SK-N-SH (cell line): ENCODE data around the gene DHX35. TPM values are rescaled to one million over a fixed set of nuclear protein-coding genes. Genes with fewer than 3 reads are reported as not detected.
A peak's percentile ranks its signal among the peaks of the same experiment; 100 is the strongest.

Experiments
- CTCF ChIA-PET: fragments of 300-600, 350-600 bp; formaldehyde crosslinking; extraction: SDS; loops from one replicate; lab custom pipeline; 2021; lab: Yijun Ruan, JAX
- POLR2A ChIA-PET: fragments of 350-600 bp; sonication (Branson Sonifier 250); formaldehyde crosslinking; extraction: SDS; loops from one replicate; lab custom pipeline; 2020; ENCODE audit warnings: antibody characterized with exemption, inconsistent platforms; lab: Yijun Ruan, JAX
- DNase-seq: peaks from one replicate; pipeline ENCODE4 v3.0.0; 2012
- H2AFZ ChIP-seq: fragments of 200-600 bp; sonication (generic); 2 replicates; pipeline ENCODE4 v1.8.1; 2016; ENCODE audit warnings: antibody characterized with exemption, mild to moderate bottlenecking, low read depth
- H3F3A ChIP-seq: fragments of 200-600 bp; sonication (generic); replicated peaks from 2 replicates; pipeline ENCODE3; 2016; ENCODE audit warnings: antibody characterized with exemption, mild to moderate bottlenecking; ENCODE audit not compliant: insufficient read depth
- H3K27ac ChIP-seq, 2 experiments: fragments of 200-500 bp in 1 of 2; fragments of 200-600 bp in 1 of 2; sonication (Bioruptor generic) in 1 of 2; sonication (generic), shearing (Covaris generic) in 1 of 2; 2 replicates each; pipeline versions ENCODE4 v1.5.1 to v1.6.1; 2014 to 2016; ENCODE audit warnings: low read depth in 2 of 2, inconsistent platforms in 1 of 2, low read length in 1 of 2, mild to moderate bottlenecking in 1 of 2, mixed read lengths in 1 of 2
- H3K27me3 ChIP-seq: fragments of 200-600 bp; sonication (generic), shearing (Covaris generic); 2 replicates; pipeline ENCODE4 v1.6.1; 2016; ENCODE audit warnings: mixed run types; ENCODE audit not compliant: insufficient read depth
- H3K36me3 ChIP-seq, 2 experiments: fragments of 200-500 bp in 1 of 2; fragments of 200-600 bp in 1 of 2; sonication (Bioruptor generic) in 1 of 2; sonication (generic) in 1 of 2; replicated peaks in 1 of 2; 2 replicates each; pipeline versions ENCODE3 to v1.5.1; 2014 to 2016; ENCODE audit warnings: low read length in 1 of 2, mild to moderate bottlenecking in 1 of 2; ENCODE audit not compliant: insufficient read depth in 2 of 2, control insufficient read depth in 1 of 2
- H3K4me1 ChIP-seq, 2 experiments: fragments of 200-500 bp in 1 of 2; fragments of 200-600 bp in 1 of 2; sonication (Bioruptor generic) in 1 of 2; sonication (generic), shearing (Covaris generic) in 1 of 2; 2 replicates each; pipeline versions ENCODE4 v1.5.1 to v1.6.1; 2014 to 2016; ENCODE audit warnings: low read depth in 1 of 2, low read length in 1 of 2, mixed run types in 1 of 2; ENCODE audit not compliant: insufficient read depth in 2 of 2, control insufficient read depth in 1 of 2
- H3K4me2 ChIP-seq: fragments of 200-600 bp; sonication (generic), shearing (Covaris generic); 2 replicates; pipeline ENCODE4 v1.6.1; 2017; ENCODE audit warnings: mixed run types
- H3K4me3 ChIP-seq, 2 experiments: fragments of 200-500 bp in 1 of 2; fragments of 200-600 bp in 1 of 2; sonication (Bioruptor generic) in 1 of 2; sonication (generic), shearing (Covaris generic) in 1 of 2; 2 replicates each; pipeline versions ENCODE4 v1.5.1 to v1.8.1; 2014 to 2016; ENCODE audit warnings: low read depth in 2 of 2, inconsistent platforms in 1 of 2, low read length in 1 of 2, mild to moderate bottlenecking in 1 of 2, mixed read lengths in 1 of 2, moderate library complexity in 1 of 2
- H3K79me2 ChIP-seq: fragments of 200-600 bp; sonication (generic); 2 replicates; pipeline ENCODE4 v1.8.1; 2017; ENCODE audit warnings: mild to moderate bottlenecking; ENCODE audit not compliant: insufficient read depth
- H3K9ac ChIP-seq: fragments of 200-600 bp; sonication (generic); 2 replicates; pipeline ENCODE4 v1.6.1; 2017; ENCODE audit warnings: mixed run types
- H3K9me2 ChIP-seq: fragments of 200-600 bp; sonication (generic); 2 replicates; pipeline ENCODE4 v1.6.1; 2017; ENCODE audit warnings: mixed run types
- H3K9me3 ChIP-seq: fragments of 200-600 bp; sonication (generic); 2 replicates; pipeline ENCODE4 v1.6.1; 2017; ENCODE audit warnings: mixed run types, mild to moderate bottlenecking, moderate library complexity
- H4K20me1 ChIP-seq: fragments of 200-600 bp; sonication (generic); 2 replicates; pipeline ENCODE4 v1.6.1; 2017; ENCODE audit warnings: mild to moderate bottlenecking, mixed run types; ENCODE audit not compliant: insufficient read depth
- ELF1 ChIP-seq: IDR thresholded peaks from 2 replicates; pipeline ENCODE4 v1.4.0; 2012
- EP300 ChIP-seq, 2 experiments: IDR thresholded peaks; 2 replicates each; pipeline versions ENCODE4 v1.4.0 to v1.6.1; 2012; ENCODE audit warnings: borderline replicate concordance in 1 of 2, low read depth in 1 of 2, low read length in 1 of 2
- EZH2phosphoT487 ChIP-seq: fragments of 200-600 bp; sonication (generic); IDR thresholded peaks from 2 replicates; pipeline ENCODE4 v1.6.1; 2017; ENCODE audit warnings: low read depth, mixed run types, mild to moderate bottlenecking, antibody characterized with exemption, moderate library complexity, borderline replicate concordance
- FOXJ3 ChIP-seq: sonication (generic); formaldehyde crosslinking; IDR thresholded peaks from 2 replicates; pipeline ENCODE4 v1.5.1; 2020; ENCODE audit warnings: mild to moderate bottlenecking, missing genetic modification reagents
- FOXM1 ChIP-seq: IDR thresholded peaks from 2 replicates; pipeline ENCODE4 v1.4.0; 2012; ENCODE audit warnings: low read depth, mild to moderate bottlenecking
- GABPA ChIP-seq: IDR thresholded peaks from 2 replicates; pipeline ENCODE4 v1.4.0; 2012; ENCODE audit warnings: low read depth, mild to moderate bottlenecking
- GATA2 ChIP-seq: sonication (generic); formaldehyde crosslinking; IDR thresholded peaks from 2 replicates; pipeline ENCODE4 v1.5.0; 2020; ENCODE audit warnings: mild to moderate bottlenecking, missing genetic modification reagents
- JUND ChIP-seq: IDR thresholded peaks from 2 replicates; pipeline ENCODE4 v1.4.0; 2012
- MEF2A ChIP-seq: IDR thresholded peaks from 2 replicates; pipeline ENCODE4 v1.4.0; 2012; ENCODE audit warnings: low read depth, borderline replicate concordance
- MXI1 ChIP-seq: IDR thresholded peaks from 2 replicates; pipeline ENCODE4 v1.6.1; 2012; ENCODE audit warnings: mild to moderate bottlenecking, low read depth, low read length, improper control_type of control experiment
- NRF1 ChIP-seq: IDR thresholded peaks from 2 replicates; pipeline ENCODE4 v1.6.1; 2012; ENCODE audit warnings: low read depth, mild to moderate bottlenecking, low read length
- RXRA ChIP-seq: IDR thresholded peaks from 2 replicates; pipeline ENCODE4 v1.4.0; 2012; ENCODE audit warnings: low read depth, mild to moderate bottlenecking, borderline replicate concordance
- SMC3 ChIP-seq: IDR thresholded peaks from 2 replicates; pipeline ENCODE4 v1.6.1; 2012; ENCODE audit warnings: low read depth, low read length, improper control_type of control experiment
- TAF1 ChIP-seq: IDR thresholded peaks from 2 replicates; pipeline ENCODE4 v1.6.1; 2012; ENCODE audit warnings: low read depth, mild to moderate bottlenecking, low read length, moderate library complexity, borderline replicate concordance
- TCF12 ChIP-seq: IDR thresholded peaks from 2 replicates; pipeline ENCODE4 v1.4.0; 2012
- TEAD4 ChIP-seq: IDR thresholded peaks from 2 replicates; pipeline ENCODE4 v1.4.0; 2012; ENCODE audit warnings: mild to moderate bottlenecking, borderline replicate concordance; ENCODE audit not compliant: insufficient read depth
- WGBS: methylation state at CpG from one replicate; pipeline ENCODE4 v1.1.6; 2017; ENCODE audit warnings: low lambda C conversion rate; 5-methylcytosine and 5-hydroxymethylcytosine counted together
- polyA plus RNA-seq, 3 experiments: library from polyadenylated mRNA; depleted of rRNA; stranded (reverse); fragments of >200 nt; gene quantifications; 2 replicates each; pipeline ENCODE4 v1.2.3, GENCODE V29; 2012
- TF ChIP-seq, protein P1 (sequence below): IDR thresholded peaks from 2 replicates; pipeline ENCODE4 v1.4.0; 2012; ENCODE audit warnings: low read depth, borderline replicate concordance
- TF ChIP-seq, protein P2 (sequence below): IDR thresholded peaks from 2 replicates; pipeline ENCODE4 v1.4.0; 2012; ENCODE audit warnings: low read depth, borderline replicate concordance
- TF ChIP-seq, protein P3 (sequence below): fragments of 200-600 bp; sonication (generic); IDR thresholded peaks from 2 replicates; pipeline ENCODE4 v1.6.1; 2017; ENCODE audit warnings: antibody characterized with exemption, mild to moderate bottlenecking, moderate library complexity
- TF ChIP-seq, protein P4 (sequence below): fragments of 150-350 bp; IDR thresholded peaks from 2 replicates; pipeline ENCODE4 v1.6.1; 2017; ENCODE audit warnings: antibody characterized with exemption, low read length, low read depth, borderline replicate concordance

DHX35 gene
- polyA plus RNA-seq, 1 of the 3 experiments (the other 2 are of a cell fraction): 17.1 TPM

DNA sequence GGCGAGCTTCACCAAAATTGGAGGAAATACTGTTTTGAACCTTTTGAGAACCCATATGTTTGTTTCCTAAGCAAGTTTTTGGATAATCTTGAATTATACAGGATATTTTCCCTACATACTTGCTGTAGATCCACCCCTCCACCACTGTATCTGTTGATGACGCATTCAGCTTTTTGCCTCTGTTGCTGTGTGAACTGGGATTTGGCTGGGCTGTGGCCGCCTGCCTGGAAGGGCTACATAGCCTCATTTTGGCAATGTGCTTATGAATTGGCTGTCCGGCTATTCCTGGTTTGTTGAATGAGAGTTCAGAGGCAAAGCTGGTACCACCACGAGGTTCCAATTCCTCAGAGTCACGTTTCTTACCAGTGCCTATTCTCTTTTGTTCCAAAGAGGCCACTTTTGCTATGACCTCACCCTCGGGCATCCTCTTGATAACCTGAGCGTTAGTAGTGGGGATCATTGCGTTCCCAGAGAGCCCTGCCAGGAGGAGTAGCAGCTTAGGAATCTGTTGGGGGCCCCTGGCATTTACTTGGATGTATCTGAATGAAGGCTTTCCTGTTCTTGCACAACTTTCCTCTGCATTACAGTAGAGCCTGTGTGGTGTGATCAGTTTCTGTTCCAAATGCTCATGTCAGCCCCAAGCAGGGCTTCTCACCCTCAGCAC is 29.6 kb upstream of the DHX35 start:
- no peak for DNase-seq
- no peaks in the 10 kb centered on the region for H3K27me3 ChIP-seq
- H3K27ac ChIP-seq: 0 out of 4 replicates have a peak overlapping the region, but pooled peaks of 1 of the 2 experiments have one; percentile 23
- H3K36me3 ChIP-seq: peaks cover 0 to 5% of the 10 kb centered on the region in 2 experiments
- peak overlapping the region; percentile 53 for H3K4me2 ChIP-seq
- H3K9ac ChIP-seq: no peak overlapping the region
- CTCF ChIA-PET: interaction anchor here (0.8 to 2.0 kb wide), 3 partner anchors 30 to 117 kb away, joined by 3 to 9 read pairs (median 4); partner anchors contain the start of gene DHX35
- no peaks in the 10 kb centered on the region for H3K9me3 ChIP-seq
- H4K20me1 ChIP-seq: peaks cover 47% of the 10 kb centered on the region; the same call in 1 of the 2 replicates
- H3F3A ChIP-seq: no peaks in the 10 kb centered on the region
- H3K4me1 ChIP-seq: peaks cover 6 to 22% of the 10 kb centered on the region in 2 experiments; a peak in 2 of 4 replicates
- H3K79me2 ChIP-seq: peaks cover 100% of the 10 kb centered on the region
- H3K9me2 ChIP-seq: no peaks in the 10 kb centered on the region
- no peak overlapping the region for H3K4me3 ChIP-seq
- H2AFZ ChIP-seq: no peak overlapping the region
- 82% methylated on average over 9 of the region's 9 CpGs for WGBS
- TF ChIP-seq TAF1: no peak
- TF ChIP-seq RXRA: no peak
- TF ChIP-seq, all 33 proteins: peak for 0
- POLR2A ChIA-PET: interaction anchor here (0.7 to 0.8 kb wide), 2 partner anchors 8 to 29 kb away, joined by 3 read pairs; no protein-coding TSS in a partner anchor

DNA sequence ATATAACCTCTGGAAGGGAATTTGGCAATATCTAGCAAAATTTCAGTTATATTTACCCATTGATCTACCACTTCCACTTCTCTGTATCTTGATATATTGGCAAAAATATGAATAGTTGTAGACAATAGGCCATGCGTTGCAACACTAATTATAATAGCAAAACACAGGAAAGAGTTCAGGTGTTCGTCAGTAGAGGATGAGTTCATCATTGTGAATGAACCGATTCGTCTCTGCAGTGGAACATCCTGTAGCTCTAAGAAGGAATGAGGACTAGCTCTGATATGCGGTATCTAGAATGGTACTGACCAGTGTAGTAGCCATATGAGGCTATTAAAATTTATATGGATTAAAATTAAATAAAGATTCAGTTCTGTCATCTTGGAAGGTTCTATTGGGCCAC is 27.6 kb upstream of the DHX35 start:
- POLR2A ChIA-PET: no interaction called here
- DNase-seq: no peak
- peaks cover 52% of the 10 kb centered on the region; the same call in 1 of the 2 replicates for H4K20me1 ChIP-seq
- H2AFZ ChIP-seq: no peak overlapping the region
- H3K9me3 ChIP-seq: no peaks in the 10 kb centered on the region
- peaks cover 100% of the 10 kb centered on the region for H3K79me2 ChIP-seq
- WGBS: 98% methylated on average over 5 of the region's 5 CpGs
- no peaks in the 10 kb centered on the region for H3K27me3 ChIP-seq
- H3K9me2 ChIP-seq: no peaks in the 10 kb centered on the region
- H3K4me3 ChIP-seq: no peak overlapping the region
- CTCF ChIA-PET: interaction anchor here (0.7 to 1.3 kb wide), 4 partner anchors 8 to 38 kb away, joined by 3 to 4 read pairs (median 4); partner anchors contain the start of gene FAM83D
- 0 out of 4 replicates have a peak overlapping the region, but pooled peaks of 1 of the 2 experiments have one; percentile 8 for H3K27ac ChIP-seq
- H3K9ac ChIP-seq: no peak overlapping the region
- TF ChIP-seq NRF1 (no peak), FOXM1 (no peak), EZH2phosphoT487 (no peak), TCF12 (no peak), TEAD4 (no peak), MEF2A (no peak), GABPA (no peak), JUND (no peak), ELF1 (no peak), FOXJ3 (no peak), EP300 (IDR thresholded peaks at IDR 0.05; ENCODE audit: borderline replicate concordance in 1 of 2, low read depth in 1 of 2, low read length in 1 of 2) (no peak), GATA2 (CRISPR knock-in tag) (no peak), RXRA (no peak), SMC3 (no peak), TAF1 (no peak), MXI1 (no peak)
- TF ChIP-seq, protein P1, sequence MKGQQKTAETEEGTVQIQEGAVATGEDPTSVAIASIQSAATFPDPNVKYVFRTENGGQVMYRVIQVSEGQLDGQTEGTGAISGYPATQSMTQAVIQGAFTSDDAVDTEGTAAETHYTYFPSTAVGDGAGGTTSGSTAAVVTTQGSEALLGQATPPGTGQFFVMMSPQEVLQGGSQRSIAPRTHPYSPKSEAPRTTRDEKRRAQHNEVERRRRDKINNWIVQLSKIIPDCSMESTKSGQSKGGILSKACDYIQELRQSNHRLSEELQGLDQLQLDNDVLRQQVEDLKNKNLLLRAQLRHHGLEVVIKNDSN: no peak
- TF ChIP-seq, protein P2, sequence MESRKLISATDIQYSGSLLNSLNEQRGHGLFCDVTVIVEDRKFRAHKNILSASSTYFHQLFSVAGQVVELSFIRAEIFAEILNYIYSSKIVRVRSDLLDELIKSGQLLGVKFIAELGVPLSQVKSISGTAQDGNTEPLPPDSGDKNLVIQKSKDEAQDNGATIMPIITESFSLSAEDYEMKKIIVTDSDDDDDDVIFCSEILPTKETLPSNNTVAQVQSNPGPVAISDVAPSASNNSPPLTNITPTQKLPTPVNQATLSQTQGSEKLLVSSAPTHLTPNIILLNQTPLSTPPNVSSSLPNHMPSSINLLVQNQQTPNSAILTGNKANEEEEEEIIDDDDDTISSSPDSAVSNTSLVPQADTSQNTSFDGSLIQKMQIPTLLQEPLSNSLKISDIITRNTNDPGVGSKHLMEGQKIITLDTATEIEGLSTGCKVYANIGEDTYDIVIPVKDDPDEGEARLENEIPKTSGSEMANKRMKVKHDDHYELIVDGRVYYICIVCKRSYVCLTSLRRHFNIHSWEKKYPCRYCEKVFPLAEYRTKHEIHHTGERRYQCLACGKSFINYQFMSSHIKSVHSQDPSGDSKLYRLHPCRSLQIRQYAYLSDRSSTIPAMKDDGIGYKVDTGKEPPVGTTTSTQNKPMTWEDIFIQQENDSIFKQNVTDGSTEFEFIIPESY: no peak
- TF ChIP-seq, protein P3, sequence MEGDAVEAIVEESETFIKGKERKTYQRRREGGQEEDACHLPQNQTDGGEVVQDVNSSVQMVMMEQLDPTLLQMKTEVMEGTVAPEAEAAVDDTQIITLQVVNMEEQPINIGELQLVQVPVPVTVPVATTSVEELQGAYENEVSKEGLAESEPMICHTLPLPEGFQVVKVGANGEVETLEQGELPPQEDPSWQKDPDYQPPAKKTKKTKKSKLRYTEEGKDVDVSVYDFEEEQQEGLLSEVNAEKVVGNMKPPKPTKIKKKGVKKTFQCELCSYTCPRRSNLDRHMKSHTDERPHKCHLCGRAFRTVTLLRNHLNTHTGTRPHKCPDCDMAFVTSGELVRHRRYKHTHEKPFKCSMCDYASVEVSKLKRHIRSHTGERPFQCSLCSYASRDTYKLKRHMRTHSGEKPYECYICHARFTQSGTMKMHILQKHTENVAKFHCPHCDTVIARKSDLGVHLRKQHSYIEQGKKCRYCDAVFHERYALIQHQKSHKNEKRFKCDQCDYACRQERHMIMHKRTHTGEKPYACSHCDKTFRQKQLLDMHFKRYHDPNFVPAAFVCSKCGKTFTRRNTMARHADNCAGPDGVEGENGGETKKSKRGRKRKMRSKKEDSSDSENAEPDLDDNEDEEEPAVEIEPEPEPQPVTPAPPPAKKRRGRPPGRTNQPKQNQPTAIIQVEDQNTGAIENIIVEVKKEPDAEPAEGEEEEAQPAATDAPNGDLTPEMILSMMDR: no peak
- TF ChIP-seq, protein P4, sequence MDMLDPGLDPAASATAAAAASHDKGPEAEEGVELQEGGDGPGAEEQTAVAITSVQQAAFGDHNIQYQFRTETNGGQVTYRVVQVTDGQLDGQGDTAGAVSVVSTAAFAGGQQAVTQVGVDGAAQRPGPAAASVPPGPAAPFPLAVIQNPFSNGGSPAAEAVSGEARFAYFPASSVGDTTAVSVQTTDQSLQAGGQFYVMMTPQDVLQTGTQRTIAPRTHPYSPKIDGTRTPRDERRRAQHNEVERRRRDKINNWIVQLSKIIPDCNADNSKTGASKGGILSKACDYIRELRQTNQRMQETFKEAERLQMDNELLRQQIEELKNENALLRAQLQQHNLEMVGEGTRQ: no peak
- peaks cover 0 to 8% of the 10 kb centered on the region in 2 experiments for H3K36me3 ChIP-seq
- peaks cover 6 to 11% of the 10 kb centered on the region in 2 experiments; a peak in 2 of 4 replicates for H3K4me1 ChIP-seq
- no peaks in the 10 kb centered on the region for H3F3A ChIP-seq
- no peak overlapping the region for H3K4me2 ChIP-seq
